Stimulated activated CD4-positive, alpha-beta T cell treated with anti-CD3 and anti-CD28 coated beads, Interleukin-4, amount 100 ng/mL, for 24 hours (primary cell): ENCODE data around the gene SCUBE1.
"Not testable (repeated sequence)": the region's sequence is repeated elsewhere in the genome, so short reads cannot be mapped to it uniquely, and the experiment has no call there.

Experiments used
- DNase-seq: peaks from one replicate; pipeline ENCODE4 v3.0.0-alpha.2; 2020

SCUBE1 gene

GRCh38 chr22:43299736-43300135, 43.4 kb downstream of the SCUBE1 start:
- DNase-seq = no peak

- no peak for DNase-seq
These were observed 44.9 kb downstream of the SCUBE1 start for GRCh38 chr22:43298062-43298801.

GRCh38 chr22:43297270-43298061, 45.7 kb downstream of the SCUBE1 start:
- no peak for DNase-seq

GRCh38 chr22:43296276-43296902, 46.8 kb downstream of the SCUBE1 start:
- DNase-seq = no peak

- DNase-seq = no peak
These were observed 47.5 kb downstream of the SCUBE1 start for GRCh38 chr22:43295660-43296059.

GRCh38 chr22:43295173-43295572, 48.0 kb downstream of the SCUBE1 start:
- no peak for DNase-seq

GRCh38 chr22:43293655-43294392, 49.3 kb downstream of the SCUBE1 start:
- no peak for DNase-seq

- DNase-seq = no peak
These were observed 49.9 kb downstream of the SCUBE1 start for GRCh38 chr22:43293259-43293654.

- no peak for DNase-seq
These were observed 50.5 kb downstream of the SCUBE1 start for GRCh38 chr22:43292630-43293018.

- no peak for DNase-seq
These were observed 51.8 kb downstream of the SCUBE1 start for GRCh38 chr22:43291381-43291780.

- no peak for DNase-seq
These were observed 53.0 kb downstream of the SCUBE1 start for GRCh38 chr22:43289976-43290721.

- DNase-seq = no peak
These were observed 53.6 kb downstream of the SCUBE1 start for GRCh38 chr22:43289531-43289963.

GRCh38 chr22:43288807-43289420, 54.3 kb downstream of the SCUBE1 start:
- no peak for DNase-seq

- DNase-seq = no peak
These were observed 54.8 kb downstream of the SCUBE1 start for GRCh38 chr22:43288378-43288777.

GRCh38 chr22:43287441-43287840, 55.7 kb downstream of the SCUBE1 start:
- DNase-seq = no peak

- no peak for DNase-seq
These were observed 61.8 kb downstream of the SCUBE1 start for GRCh38 chr22:43281394-43281793.

- DNase-seq = not testable (repeated sequence)
These were observed 62.7 kb downstream of the SCUBE1 start for GRCh38 chr22:43280523-43280886.

- DNase-seq = no peak
These were observed 63.2 kb downstream of the SCUBE1 start for GRCh38 chr22:43279867-43280522.

GRCh38 chr22:43277987-43278601, 65.1 kb downstream of the SCUBE1 start:
- no peak for DNase-seq

GRCh38 chr22:43277091-43277490, 66.1 kb downstream of the SCUBE1 start:
- no peak for DNase-seq

GRCh38 chr22:43276321-43276720, 66.9 kb downstream of the SCUBE1 start:
- DNase-seq = no peak
